ENCODE data around the gene PNPLA1.

PNPLA1 gene

GRCh38 chr6:36247693-36248092, 22.2 kb upstream of the PNPLA1 start:
- Histone ChIP-seq H3K4me2 (no peak overlapping the region), H3K4me1 (ENCODE audit: low read depth, poor library complexity, severe bottlenecking) (no peaks in the 10 kb centered on the region)

GRCh38 chr6:36248980-36249379, 20.9 kb upstream of the PNPLA1 start:
- H3K4me2 ChIP-seq, result no peak overlapping the region
- no peak overlapping the region for H3K9ac ChIP-seq
- H4K20me1 ChIP-seq (ENCODE audit: insufficient read depth), result no peaks in the 10 kb centered on the region
- no peaks in the 10 kb centered on the region for H3K36me3 ChIP-seq (ENCODE audit: insufficient read depth)
- no peaks in the 10 kb centered on the region for H3K27me3 ChIP-seq (ENCODE audit: insufficient read depth, low read depth)
- H3K79me2 ChIP-seq (ENCODE audit: insufficient read depth, low read depth), result no peaks in the 10 kb centered on the region
- no peak overlapping the region for H3K4me3 ChIP-seq (IDR thresholded peaks at IDR 0.05; ENCODE audit: insufficient read depth, low read depth, low read length)
- H3K27ac ChIP-seq, result no peak overlapping the region
- no peak overlapping the region for H2AFZ ChIP-seq (ENCODE audit: low read depth)
- TF ChIP-seq CTCF (conservative IDR thresholded peaks at IDR 0.05; ENCODE audit: low read depth, low read length), result no peak
- no peaks in the 10 kb centered on the region for H3K4me1 ChIP-seq (ENCODE audit: low read depth, poor library complexity, severe bottlenecking)

More at GRCh38 chr6:36247693-36248092, 22.2 kb upstream of the PNPLA1 start:
- TF ChIP-seq CTCF (conservative IDR thresholded peaks at IDR 0.05; ENCODE audit: low read depth, low read length), result no peak
- H3K79me2 ChIP-seq (ENCODE audit: insufficient read depth, low read depth), result no peaks in the 10 kb centered on the region
- H3K36me3 ChIP-seq (ENCODE audit: insufficient read depth), result no peaks in the 10 kb centered on the region
- H3K27me3 ChIP-seq (ENCODE audit: insufficient read depth, low read depth), result no peaks in the 10 kb centered on the region
- H3K9ac ChIP-seq, result no peak overlapping the region
- no peak overlapping the region for H3K27ac ChIP-seq
- no peaks in the 10 kb centered on the region for H4K20me1 ChIP-seq (ENCODE audit: insufficient read depth)
- no peak overlapping the region for H3K4me3 ChIP-seq (IDR thresholded peaks at IDR 0.05; ENCODE audit: insufficient read depth, low read depth, low read length)
- no peak overlapping the region for H2AFZ ChIP-seq (ENCODE audit: low read depth)

DNA sequence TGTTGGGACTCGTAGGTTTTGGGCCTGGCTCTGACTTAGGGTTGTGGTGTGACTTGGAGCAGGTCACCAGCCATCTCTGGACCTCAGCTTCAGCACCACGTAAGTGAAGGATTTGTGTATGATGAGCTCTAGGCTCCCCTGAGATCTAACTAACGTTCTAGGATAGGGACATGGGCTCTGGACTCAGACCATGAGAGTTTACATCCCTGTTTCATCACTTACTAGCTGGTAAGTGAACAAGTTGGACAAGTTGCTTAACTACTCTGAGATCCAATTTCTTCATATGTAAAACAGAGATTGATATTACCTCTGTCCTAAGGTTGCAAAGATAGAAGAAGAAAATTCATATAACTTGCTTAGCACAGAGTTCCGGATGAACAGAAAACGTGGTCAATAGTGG, 20.3 kb upstream of the PNPLA1 start:
- no peaks in the 10 kb centered on the region for H3K36me3 ChIP-seq (ENCODE audit: insufficient read depth)
- H3K9ac ChIP-seq, result no peak overlapping the region
- no peak overlapping the region for H2AFZ ChIP-seq (ENCODE audit: low read depth)
- no peaks in the 10 kb centered on the region for H3K27me3 ChIP-seq (ENCODE audit: insufficient read depth, low read depth)
- H3K79me2 ChIP-seq (ENCODE audit: insufficient read depth, low read depth), result no peaks in the 10 kb centered on the region
- no peak overlapping the region for H3K27ac ChIP-seq
- TF ChIP-seq CTCF (conservative IDR thresholded peaks at IDR 0.05; ENCODE audit: low read depth, low read length), result no peak
- no peak overlapping the region for H3K4me3 ChIP-seq (IDR thresholded peaks at IDR 0.05; ENCODE audit: insufficient read depth, low read depth, low read length)
- H3K4me1 ChIP-seq (ENCODE audit: low read depth, poor library complexity, severe bottlenecking), result no peaks in the 10 kb centered on the region
- H3K4me2 ChIP-seq, result no peak overlapping the region
- H4K20me1 ChIP-seq (ENCODE audit: insufficient read depth), result no peaks in the 10 kb centered on the region

DNA sequence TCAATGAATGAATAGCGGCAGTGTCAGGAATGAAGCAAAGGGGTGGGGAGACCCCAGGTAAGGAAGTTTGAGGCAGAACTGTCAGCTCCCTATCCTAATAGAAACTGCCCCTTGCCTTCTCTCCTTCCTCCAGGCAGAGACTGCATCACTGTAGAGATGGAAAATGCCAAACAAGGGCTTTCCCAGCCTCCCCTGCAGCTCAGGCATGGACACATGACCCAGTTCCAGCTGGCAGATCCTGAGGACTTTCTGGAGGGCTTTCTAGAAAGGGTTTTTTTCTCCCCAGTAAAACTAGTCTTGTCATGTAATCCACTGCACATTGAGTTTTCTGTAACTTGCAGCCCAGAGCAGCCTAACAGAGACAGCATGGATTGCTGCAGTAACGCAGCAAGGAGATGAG, 17.9 kb upstream of the PNPLA1 start:
- Histone ChIP-seq H3K79me2 (ENCODE audit: insufficient read depth, low read depth) (no peaks in the 10 kb centered on the region), H3K27ac (no peak overlapping the region), H3K36me3 (ENCODE audit: insufficient read depth) (no peaks in the 10 kb centered on the region), H3K4me3 (IDR thresholded peaks at IDR 0.05; ENCODE audit: insufficient read depth, low read depth, low read length) (no peak overlapping the region), H2AFZ (ENCODE audit: low read depth) (no peak overlapping the region), H3K9ac (no peak overlapping the region), H3K27me3 (ENCODE audit: insufficient read depth, low read depth) (no peaks in the 10 kb centered on the region), H3K4me1 (ENCODE audit: low read depth, poor library complexity, severe bottlenecking) (no peaks in the 10 kb centered on the region), H3K4me2 (no peak overlapping the region), H4K20me1 (ENCODE audit: insufficient read depth) (no peaks in the 10 kb centered on the region)
- no peak for TF ChIP-seq CTCF (conservative IDR thresholded peaks at IDR 0.05; ENCODE audit: low read depth, low read length)
